GM10847 (cell line): ENCODE measurements around the gene PDIA3.

Experiments used
- POLR2A ChIP-seq: IDR thresholded peaks from 2 replicates; pipeline ENCODE4 v1.6.1; 2011; ENCODE audit not compliant: insufficient read length; ENCODE audit errors: extremely low read depth

The PDIA3 gene

DNA sequence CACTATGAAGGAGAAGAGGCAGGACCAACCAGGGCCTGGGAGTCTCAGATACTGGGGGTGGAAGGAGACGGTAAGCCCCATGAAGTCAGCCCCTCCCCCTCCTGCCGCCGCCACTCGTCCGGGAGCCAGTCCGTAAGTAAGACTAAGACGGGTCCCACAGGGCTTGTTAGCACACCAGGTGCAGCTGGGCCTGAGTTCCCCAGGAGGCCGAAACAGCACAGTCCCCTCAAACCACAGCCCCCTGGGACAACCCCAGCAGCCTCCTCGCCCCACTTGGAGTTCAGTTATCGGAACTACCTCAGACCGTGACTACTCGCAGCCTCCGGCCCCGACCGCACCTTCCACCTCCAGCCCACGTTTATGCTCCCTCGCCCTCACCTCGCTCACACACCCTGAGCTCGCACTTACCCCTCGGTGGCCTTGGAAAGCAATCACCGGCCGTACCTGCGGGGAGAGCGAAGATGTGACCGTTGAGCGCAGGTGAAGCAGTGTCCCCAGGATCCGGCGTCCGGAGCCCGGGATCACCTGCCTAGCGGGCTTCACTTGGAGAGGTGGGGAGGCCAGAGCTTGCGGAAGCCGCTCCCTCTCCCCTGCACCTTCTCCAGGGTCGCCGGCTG, 30.0 kb downstream of the PDIA3 start:
- TF ChIP-seq POLR2A: no peak

DNA sequence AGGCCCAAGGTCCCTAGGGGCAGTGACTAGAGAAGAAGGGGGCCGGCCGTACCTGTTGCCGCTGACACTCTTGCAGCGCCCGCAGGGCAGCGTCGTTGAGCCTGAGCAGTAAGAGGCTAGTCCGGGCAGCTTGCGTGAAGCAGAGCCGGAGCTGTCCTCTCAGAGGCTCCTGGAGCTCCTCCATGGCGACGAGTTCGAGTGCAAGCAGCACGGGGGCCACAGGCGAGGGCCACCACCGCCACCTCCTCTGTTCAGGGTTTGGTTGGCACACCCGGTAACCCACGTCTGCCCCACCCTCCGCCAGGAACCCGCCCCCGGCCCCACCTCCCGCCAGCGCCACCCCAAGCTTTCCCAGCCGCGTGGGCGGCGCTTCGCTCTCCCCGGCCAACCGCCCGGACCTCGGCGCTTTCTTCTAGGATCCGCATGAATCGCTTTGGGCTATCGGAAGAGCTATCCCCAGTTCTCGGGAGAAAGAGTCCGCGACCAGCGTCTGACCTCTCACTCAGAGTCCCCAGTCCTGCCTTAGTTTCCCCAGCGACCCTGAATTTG, 30.6 kb downstream of the PDIA3 start, which contains the start of gene ELL3:
ELL3 (minus strand) TSS at position 249 of the 549 bp plus-strand sequence; CDS start at position 184, 65 bp downstream.
- TF ChIP-seq POLR2A: peak; percentile 38

DNA sequence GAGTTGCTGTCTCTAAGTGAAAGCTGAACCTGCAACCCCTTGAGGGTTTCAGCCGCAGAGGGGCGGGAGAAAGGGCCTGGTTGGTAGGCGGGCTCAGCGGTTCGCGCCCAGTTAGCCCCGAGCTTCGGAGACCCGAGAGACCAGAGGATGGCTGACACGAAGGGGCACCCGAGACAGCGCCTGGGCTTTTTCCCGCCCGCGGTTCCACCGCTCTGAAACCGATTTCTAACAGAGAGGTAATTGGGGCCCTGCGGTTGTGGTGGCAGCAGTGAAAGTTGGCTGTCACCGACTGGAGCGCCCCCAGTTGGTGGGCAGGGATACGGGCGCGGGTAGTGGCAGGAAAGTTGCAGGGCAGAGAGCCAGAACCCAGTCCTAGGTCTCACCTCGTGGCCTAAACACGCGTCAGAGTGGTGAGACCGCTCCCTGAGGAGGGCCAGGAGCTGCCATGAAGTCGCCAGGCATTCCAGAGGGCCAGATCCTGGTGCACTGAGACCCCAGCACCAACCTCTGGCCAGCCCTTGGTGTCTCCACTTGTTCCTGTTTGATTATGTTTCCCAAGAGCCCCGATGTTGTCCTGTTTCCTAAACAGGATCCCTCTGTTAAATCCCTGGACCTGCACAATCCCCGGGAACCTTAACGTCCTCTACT, 31.2 kb downstream of the PDIA3 start:
- TF ChIP-seq POLR2A: peak; percentile 38

DNA sequence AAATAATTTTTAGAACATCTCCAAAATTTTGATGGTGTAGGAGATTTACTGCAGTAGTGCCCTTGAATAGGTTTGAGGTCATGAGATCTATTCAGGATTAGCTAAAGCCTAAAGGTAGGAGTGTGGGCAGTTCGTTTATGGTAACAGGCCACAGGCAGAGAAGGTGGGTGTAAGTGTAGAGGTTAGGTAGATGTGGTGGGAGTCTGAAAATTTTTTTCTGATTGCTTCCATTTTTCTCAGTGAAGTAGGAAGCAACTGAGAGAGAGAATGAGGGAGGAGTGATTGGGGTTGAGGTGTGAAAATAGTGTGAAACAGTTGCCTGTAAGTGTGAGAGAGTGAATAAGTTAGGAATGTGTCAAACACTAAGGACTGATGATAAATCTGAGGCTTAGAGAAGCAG, 32.8 kb downstream of the PDIA3 start:
- no peak for TF ChIP-seq POLR2A

DNA sequence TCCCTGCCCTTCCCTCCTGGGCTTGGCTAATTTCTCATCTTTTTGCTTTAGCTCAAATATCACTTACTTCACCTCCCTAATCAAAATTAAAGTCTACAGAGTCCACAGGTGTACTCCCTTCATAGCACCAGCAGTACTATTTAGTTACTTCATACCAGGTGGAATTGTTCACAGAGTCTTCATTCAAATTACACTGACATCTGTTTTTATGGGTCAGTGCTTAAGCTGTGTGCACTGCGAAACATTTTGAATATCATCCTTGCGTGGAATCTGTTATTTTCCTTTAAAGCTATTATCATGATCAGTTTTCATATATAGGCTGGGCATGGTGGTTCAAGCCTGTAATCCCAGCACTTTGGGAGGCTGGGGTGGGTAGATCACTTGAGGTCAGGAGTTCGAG, 43.2 kb downstream of the PDIA3 start:
- TF ChIP-seq POLR2A: no peak

DNA sequence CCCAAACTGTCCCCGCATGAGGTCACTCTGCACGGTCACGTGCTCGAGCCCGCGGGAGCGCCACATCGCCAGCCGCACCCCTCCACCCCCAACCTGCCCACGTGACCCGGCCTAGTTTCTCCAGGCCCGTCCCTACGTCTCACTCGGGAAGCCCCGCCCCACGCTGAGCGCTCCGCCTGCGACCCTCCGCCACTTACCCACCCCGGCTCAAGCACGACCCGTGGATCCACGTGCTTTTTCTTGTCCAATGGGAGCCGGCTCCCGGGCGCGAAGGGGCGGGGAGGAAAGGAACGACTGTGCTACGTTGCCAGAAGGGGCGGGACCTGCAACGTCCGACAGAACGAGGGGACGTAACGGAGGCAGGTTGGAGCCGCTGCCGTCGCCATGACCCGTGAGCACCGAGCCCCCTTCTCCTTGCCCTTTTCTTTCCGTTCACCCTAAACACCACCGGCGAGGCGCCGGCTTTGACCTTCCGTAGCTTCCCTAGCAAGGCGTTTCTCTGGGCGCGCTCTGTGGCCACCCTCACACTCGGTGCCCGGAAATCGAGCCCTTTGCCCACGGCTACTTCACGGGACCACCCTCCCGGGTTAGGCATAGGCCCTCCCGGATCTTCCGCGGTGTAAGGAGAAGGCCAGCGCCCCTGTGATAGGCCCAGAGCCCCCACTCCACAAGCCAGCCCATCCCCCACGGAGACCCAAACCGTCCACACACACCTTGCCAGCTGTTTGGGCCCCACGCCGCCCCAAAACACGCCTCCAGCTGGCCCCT, 45.9 kb downstream of the PDIA3 start, which contains the start of gene SERF2:
SERF2 (plus strand) TSS at position 328 of the 768 bp plus-strand sequence; CDS start at position 385, 57 bp downstream.
- TF ChIP-seq POLR2A: peak; percentile 90

DNA sequence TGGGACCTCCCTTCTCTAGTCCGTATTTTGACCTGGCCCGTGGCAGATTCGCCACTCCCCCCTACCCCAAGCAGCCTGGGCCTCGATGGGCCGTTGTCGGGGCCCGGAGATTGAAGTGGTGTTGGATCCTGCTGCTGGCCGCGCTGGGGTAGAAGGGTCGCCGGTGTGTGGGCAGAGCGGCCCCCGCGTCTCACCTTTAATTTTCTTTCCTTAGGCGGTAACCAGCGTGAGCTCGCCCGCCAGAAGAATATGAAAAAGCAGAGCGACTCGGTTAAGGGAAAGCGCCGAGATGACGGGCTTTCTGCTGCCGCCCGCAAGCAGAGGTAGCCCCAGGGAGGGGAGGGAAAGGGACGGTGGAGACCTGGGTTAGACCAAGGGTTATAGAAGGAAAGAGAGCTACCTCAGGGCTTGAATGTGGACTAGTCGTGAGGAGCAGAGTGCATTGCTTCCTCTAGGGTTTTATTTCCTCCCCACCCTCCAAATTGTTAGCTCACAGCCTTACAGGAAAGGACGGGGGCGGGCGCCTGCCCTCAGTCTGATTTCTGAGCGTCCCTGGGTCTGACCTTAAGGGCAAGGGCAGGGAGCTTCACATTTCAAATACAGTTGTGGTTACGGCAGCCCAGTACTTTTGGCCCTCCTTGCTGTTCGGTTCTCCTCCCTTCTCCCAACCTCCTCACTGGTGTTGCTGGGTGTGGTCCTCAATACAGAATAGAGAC, 46.7 kb downstream of the PDIA3 start:
- no peak for TF ChIP-seq POLR2A

DNA sequence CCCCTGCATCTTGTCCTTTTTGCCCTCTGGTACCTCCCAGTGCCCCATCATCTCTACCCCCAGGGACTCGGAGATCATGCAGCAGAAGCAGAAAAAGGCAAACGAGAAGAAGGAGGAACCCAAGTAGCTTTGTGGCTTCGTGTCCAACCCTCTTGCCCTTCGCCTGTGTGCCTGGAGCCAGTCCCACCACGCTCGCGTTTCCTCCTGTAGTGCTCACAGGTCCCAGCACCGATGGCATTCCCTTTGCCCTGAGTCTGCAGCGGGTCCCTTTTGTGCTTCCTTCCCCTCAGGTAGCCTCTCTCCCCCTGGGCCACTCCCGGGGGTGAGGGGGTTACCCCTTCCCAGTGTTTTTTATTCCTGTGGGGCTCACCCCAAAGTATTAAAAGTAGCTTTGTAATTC, 47.4 kb downstream of the PDIA3 start:
- no peak for TF ChIP-seq POLR2A

DNA sequence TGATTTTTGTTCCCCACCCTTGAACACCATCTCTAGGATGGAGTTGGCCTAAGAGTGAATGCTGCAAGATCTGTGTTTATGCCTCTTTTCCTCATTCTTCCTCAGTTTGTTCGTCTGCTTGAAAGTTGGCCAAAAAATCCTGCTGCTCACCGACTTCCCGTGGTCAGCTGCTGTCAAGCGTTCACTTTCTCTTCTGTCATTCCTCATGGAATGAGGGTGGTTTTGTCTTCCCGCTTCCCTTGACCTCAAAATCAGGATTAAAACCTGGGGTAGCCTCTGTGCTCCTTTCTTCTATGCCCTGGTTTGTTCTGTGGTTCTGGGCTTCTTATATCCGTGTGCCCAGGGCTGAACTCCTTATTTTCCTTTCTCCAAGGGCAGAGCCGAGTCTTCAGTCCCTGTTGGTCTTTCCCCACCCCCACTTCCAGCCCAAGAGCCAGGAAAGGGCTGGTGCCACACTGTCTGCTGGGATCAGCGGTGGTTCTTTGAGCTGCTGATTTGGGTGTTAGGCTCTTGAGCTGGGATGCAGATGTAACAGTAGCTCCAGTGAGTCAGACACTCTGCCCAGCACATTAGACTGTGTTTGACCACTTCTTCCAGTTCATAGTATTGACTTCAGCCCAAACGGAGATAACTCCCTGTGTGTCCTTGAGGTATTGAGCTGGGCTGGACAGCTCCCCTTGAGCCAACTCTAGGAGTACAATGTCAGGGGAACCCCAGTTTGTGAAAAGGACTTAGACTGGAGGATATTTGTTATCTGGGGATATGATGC, 48.2 kb downstream of the PDIA3 start:
- TF ChIP-seq POLR2A: no peak

DNA sequence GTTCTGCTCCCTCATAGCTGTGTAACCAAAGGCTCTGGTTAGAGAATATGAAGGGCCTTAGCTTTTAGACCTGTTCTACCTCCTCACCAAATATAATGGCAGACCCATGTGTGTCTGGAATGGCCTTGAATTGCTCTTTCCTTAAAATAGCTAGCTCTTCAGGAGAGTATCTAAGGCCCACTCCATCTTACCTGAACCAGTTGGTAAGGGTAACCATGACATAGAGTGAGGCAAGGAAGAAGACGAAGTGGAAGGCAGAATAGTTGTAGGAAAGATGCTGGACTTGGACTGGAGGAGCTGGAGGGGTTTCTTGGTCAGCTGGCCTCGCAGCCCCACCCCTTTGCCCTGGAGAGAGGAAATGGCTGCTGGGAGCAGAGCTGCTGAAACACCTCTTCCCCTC, 49.0 kb downstream of the PDIA3 start:
- no peak for TF ChIP-seq POLR2A

DNA sequence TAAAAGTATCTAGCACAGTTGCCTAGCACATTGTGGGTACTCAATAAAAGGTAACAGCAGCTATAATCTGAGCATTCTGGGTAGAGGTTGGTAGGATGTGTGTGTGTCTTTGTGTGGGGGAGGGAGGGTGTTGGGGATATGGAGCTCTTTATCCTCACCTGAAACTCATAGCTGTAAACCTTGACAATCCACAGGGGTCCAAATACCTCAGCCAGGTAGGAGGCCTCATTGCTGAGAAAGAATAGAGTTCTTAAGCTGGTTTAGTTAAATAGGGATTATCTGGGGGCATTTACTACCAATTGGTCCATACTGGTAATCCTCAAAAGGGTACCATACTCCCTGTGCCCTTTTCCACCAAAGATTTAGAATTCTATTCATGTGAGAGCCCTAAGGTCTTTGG, 49.8 kb downstream of the PDIA3 start:
- TF ChIP-seq POLR2A: no peak

DNA sequence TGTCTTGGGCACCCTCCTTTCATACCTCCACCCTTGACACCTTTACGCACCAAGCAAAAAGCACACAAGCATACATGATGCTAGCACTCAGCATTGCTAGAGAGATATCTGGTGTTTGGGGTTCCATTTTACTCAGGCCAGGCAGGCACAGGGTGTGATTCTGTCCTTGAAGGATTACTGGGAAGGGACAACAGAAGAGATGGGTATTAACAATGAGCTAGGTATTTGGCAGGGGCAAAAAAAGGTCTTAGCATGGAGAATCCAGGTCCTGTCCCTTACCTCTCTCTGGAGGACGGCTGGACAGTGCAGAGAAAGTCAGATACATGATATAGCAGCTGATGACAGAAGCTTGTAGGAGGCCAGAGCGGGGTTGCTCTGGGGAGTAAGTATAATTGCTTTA, 50.3 kb downstream of the PDIA3 start:
- no peak for TF ChIP-seq POLR2A

DNA sequence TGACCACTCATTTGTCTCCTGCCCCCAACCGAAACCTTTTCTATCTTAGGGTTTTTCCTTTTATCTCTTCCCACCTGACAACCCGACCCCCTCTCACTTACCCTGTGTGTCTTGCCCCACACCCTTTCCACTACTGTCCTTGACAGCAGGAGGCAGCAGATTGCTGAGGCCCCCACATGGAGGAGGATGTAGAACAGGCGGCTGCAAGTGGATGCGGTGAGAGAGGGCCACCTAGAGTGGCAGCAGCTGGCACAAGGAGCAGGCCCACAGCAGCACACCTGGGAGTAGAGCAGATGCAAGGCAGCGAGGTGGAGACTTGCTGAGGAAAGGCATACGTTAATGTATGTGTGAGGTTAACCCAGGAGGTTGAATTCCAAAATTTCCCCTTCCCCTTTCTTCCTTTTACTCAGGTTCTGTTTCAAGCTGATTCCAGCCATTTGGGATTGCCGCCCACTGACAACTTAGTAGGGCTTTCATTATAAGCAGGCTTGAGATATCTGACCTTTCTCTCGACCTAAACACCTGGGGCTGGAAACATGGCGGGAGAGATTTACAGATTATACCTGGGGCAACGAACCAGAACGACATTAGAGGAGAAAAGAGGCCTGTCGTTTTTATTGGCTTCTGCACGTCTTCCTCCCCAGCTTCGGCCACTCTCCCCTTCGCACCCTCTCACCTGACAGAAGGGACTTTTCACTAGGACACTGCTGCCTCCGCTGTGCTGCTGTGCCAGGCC, 53.1 kb downstream of the PDIA3 start:
- no peak for TF ChIP-seq POLR2A

DNA sequence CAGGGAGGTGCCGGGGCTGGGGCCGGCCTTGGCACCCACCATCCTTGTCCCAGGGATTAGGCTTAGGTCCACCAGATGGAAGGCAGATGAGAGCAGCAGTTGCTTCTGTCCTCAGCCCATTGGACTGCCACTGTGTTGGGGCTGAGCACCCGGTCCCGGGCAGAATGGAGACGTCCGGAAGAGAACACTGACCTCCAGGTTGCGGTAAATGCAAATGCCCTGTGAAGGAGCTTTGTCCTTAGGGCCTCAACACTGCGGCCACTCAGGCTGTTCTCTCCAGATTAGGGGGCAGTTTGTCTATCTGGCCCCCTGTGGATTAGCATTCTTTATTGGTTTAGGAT, 53.7 kb downstream of the PDIA3 start, which contains the start of gene SERINC4:
SERINC4 (minus strand) TSS at position 276 of the 341 bp plus-strand sequence; CDS start at position 42, 234 bp downstream.
- TF ChIP-seq POLR2A: no peak
